Calu3 (cell line): ENCODE data around the gene MMP20. TPM values are rescaled to one million over a fixed set of nuclear protein-coding genes. Genes with fewer than 3 reads are reported as not detected.

ENCODE experiments used
- BruUV-seq: library from RNA; stranded (reverse); fragments of 400-500 nt; replicated peaks from 2 replicates; lab custom pipeline; 2021; lab: Mats Ljungman, UMichigan
- CTCF ChIA-PET: fragments of 300-600 bp; sonication (Branson Sonifier 250); formaldehyde crosslinking; loops from one replicate; lab custom pipeline; 2022; ENCODE audit warnings: antibody characterized with exemption; lab: Charles Lee
- DNase-seq: peaks from one replicate; pipeline ENCODE4 v3.0.0; 2022
- H3K27ac Mint-ChIP-seq: one replicate; pipeline ENCODE4 v1.8.0; 2022; ENCODE audit warnings: mixed read lengths; ENCODE audit not compliant: unreplicated experiment
- H3K27me3 Mint-ChIP-seq: one replicate; pipeline ENCODE4 v1.8.0; 2022; ENCODE audit warnings: mixed read lengths; ENCODE audit not compliant: unreplicated experiment
- H3K36me3 Mint-ChIP-seq: one replicate; pipeline ENCODE4 v1.8.0; 2022; ENCODE audit warnings: mild to moderate bottlenecking, moderate library complexity, mixed read lengths; ENCODE audit not compliant: insufficient read depth, unreplicated experiment
- H3K4me1 Mint-ChIP-seq: one replicate; pipeline ENCODE4 v1.8.0; 2022; ENCODE audit warnings: mild to moderate bottlenecking, low read depth, mixed read lengths; ENCODE audit not compliant: unreplicated experiment
- H3K4me3 Mint-ChIP-seq: one replicate; pipeline ENCODE4 v1.8.0; 2022; ENCODE audit warnings: mild to moderate bottlenecking, low read depth, moderate library complexity, mixed read lengths; ENCODE audit not compliant: unreplicated experiment
- H3K9me3 Mint-ChIP-seq: one replicate; pipeline ENCODE4 v1.8.0; 2022; ENCODE audit warnings: low read depth, mixed read lengths; ENCODE audit not compliant: unreplicated experiment
- intact Hi-C: fragments of 100-400 bp; cut with micrococcal nuclease; formaldehyde crosslinking; loops from one replicate; pipeline ENCODE4 v1.10.0; 2022; ENCODE audit not compliant: unreplicated experiment
- total RNA-seq: library from RNA; stranded (reverse); gene quantifications from 2 replicates; pipeline ENCODE4 v1.2.3, GENCODE V29; 2022
- TF ChIP-seq, protein P1 (sequence below): fragments of 200-600 bp; IDR thresholded peaks from one replicate; pipeline ENCODE4 v1.8.0; 2022; ENCODE audit warnings: antibody characterized with exemption; ENCODE audit not compliant: unreplicated experiment

Gene MMP20
- total RNA-seq, 1 experiment from 2014 or later = not detected

DNA sequence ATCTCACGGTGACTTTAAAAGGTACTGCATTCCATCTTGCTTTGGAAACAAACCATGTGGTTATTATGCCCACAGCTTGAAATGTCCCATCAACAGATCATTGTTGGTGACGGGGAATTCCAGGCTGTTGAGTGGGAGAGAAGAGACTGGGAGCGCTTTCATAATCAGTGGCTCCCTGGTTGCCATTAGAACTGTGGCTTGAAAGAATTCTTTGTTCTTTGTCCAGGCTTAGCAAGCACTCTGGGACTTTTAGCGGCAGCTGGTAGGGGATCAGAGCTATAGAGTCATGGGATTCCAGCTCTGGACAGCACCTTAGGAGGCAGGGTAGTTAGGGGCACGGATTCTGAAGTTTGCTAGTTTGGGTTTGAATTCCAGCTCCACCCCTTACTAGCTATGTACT, 22.0 kb downstream of the MMP20 start:
- CTCF ChIA-PET = interaction anchor here (1.4 to 1.7 kb wide), 2 partner anchors 10 to 73 kb away, joined by 4 read pairs; partner anchors contain the start of gene MMP7
- intact Hi-C loops = no loop called here
- peaks cover 17% of the 10 kb centered on the region for H3K36me3 Mint-ChIP-seq
- no TSS peak for BruUV-seq
- H3K27me3 Mint-ChIP-seq = no peaks in the 10 kb centered on the region
- H3K9me3 Mint-ChIP-seq = peaks cover 3% of the 10 kb centered on the region
- peak; percentile 57 for DNase-seq
- H3K4me3 Mint-ChIP-seq = peak overlapping the region; percentile 16
- H3K27ac Mint-ChIP-seq = peak overlapping the region; percentile 60
- TF ChIP-seq, protein P1, sequence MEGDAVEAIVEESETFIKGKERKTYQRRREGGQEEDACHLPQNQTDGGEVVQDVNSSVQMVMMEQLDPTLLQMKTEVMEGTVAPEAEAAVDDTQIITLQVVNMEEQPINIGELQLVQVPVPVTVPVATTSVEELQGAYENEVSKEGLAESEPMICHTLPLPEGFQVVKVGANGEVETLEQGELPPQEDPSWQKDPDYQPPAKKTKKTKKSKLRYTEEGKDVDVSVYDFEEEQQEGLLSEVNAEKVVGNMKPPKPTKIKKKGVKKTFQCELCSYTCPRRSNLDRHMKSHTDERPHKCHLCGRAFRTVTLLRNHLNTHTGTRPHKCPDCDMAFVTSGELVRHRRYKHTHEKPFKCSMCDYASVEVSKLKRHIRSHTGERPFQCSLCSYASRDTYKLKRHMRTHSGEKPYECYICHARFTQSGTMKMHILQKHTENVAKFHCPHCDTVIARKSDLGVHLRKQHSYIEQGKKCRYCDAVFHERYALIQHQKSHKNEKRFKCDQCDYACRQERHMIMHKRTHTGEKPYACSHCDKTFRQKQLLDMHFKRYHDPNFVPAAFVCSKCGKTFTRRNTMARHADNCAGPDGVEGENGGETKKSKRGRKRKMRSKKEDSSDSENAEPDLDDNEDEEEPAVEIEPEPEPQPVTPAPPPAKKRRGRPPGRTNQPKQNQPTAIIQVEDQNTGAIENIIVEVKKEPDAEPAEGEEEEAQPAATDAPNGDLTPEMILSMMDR = no peak
- H3K4me1 Mint-ChIP-seq = peaks cover 53% of the 10 kb centered on the region

DNA sequence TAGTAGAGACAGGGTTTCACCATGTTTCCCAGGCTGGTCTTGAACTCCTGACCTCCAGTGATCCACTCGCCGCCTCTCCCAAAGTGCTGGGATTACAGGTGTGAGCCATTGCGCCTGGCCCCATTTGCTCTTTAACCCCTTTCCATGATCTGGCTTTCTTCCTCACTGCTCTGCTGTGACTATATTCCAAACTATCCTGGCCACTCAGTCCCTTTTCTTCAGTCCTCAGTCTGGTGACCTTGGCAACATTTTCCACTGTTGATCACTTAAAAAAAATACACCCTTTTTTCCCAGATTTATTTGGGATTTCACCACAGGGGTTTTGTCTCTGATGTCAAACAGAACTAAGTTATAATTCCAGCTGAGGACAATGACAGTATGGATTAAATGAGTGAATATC, 24.5 kb downstream of the MMP20 start:
- Mint-ChIP-seq H3K4me1 (peaks cover 46% of the 10 kb centered on the region), H3K4me3 (no peak overlapping the region), H3K27ac (peak overlapping the region; percentile 70), H3K36me3 (peaks cover 17% of the 10 kb centered on the region), H3K9me3 (no peaks in the 10 kb centered on the region), H3K27me3 (no peaks in the 10 kb centered on the region)
- TF ChIP-seq, protein P1 = no peak
- no TSS peak for BruUV-seq
- DNase-seq = no peak
- intact Hi-C loops = no loop called here
- CTCF ChIA-PET = no interaction called here

DNA sequence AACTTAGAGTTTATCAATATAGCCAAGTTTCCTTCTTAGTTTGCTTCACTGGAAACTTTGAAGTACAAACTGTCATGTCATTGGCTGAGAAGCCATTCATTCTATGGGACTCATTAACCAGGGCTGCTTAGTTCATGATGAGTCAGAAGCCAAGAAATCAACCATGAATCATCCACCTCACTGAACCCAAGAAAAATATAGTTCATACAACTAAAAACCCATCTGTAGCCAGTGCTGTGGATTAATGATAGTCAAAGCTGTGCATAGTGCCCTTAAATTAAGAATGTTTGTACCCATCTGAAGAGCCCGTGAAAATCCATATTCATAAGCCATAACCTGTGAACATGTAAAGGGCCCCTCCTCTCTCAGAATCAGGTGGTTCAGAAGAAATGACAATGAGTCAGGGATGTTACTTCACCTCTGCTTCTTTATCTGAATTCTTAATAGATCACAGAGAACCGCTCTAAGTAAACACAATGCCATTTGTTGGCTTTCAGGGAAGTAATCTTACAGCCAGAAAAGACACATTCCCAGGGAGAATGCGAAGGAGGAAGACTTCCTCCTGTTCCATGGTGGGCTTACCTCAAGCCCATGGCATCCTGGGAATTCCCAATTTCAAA, 25.4 kb downstream of the MMP20 start:
- Mint-ChIP-seq H3K4me3 (no peak overlapping the region), H3K27ac (peak overlapping the region; percentile 70)
- BruUV-seq = no TSS peak

DNA sequence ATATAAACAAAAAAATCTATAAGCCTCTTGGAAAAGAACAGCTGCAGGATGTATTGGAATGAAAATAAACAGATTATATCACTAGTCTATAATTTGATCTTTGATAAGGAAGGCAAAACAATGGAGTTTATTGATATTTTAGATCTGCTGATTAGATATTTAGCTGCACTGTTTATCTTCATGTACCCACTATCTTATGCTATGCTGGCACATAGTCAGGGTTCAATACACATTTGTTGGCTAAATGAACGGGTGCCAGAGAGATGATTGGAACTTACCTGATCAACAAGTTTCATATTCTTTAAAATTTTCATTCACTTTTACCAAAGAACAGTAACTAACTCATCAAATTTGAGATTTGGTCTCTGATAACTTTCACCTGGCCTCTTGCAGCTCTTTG, 26.9 kb downstream of the MMP20 start:
- no peak for DNase-seq
- intact Hi-C loops = loop anchor here (5.0 kb wide), 1 partner anchor 46 kb away; no protein-coding TSS in a partner anchor
- peak overlapping the region; percentile 51 for H3K4me3 Mint-ChIP-seq
- H3K4me1 Mint-ChIP-seq = peaks cover 46% of the 10 kb centered on the region
- H3K27me3 Mint-ChIP-seq = no peaks in the 10 kb centered on the region
- H3K9me3 Mint-ChIP-seq = no peaks in the 10 kb centered on the region
- H3K27ac Mint-ChIP-seq = peak overlapping the region; percentile 70
- H3K36me3 Mint-ChIP-seq = peaks cover 17% of the 10 kb centered on the region
- CTCF ChIA-PET = no interaction called here
- TF ChIP-seq, protein P1 = no peak
- BruUV-seq = no TSS peak

More for the DNA sequence above, 25.4 kb downstream of the MMP20 start:
- Mint-ChIP-seq H3K27me3 (no peaks in the 10 kb centered on the region), H3K4me1 (peaks cover 46% of the 10 kb centered on the region), H3K9me3 (no peaks in the 10 kb centered on the region), H3K36me3 (peaks cover 17% of the 10 kb centered on the region)
- intact Hi-C loops = loop anchor here (5.0 kb wide), 1 partner anchor 47 kb away; no protein-coding TSS in a partner anchor
- DNase-seq = peak; percentile 48
- TF ChIP-seq, protein P1 = no peak
- CTCF ChIA-PET = no interaction called here
